HG02852 (cell line): ENCODE results near the gene PRDX5.

Experiments used
- ATAC-seq: cut with Tn5 transposase; IDR thresholded peaks from one replicate; pipeline ENCODE4 v1.9.1; 2021; ENCODE audit warnings: mild to moderate bottlenecking, moderate library complexity; ENCODE audit not compliant: unreplicated experiment

Gene PRDX5

DNA sequence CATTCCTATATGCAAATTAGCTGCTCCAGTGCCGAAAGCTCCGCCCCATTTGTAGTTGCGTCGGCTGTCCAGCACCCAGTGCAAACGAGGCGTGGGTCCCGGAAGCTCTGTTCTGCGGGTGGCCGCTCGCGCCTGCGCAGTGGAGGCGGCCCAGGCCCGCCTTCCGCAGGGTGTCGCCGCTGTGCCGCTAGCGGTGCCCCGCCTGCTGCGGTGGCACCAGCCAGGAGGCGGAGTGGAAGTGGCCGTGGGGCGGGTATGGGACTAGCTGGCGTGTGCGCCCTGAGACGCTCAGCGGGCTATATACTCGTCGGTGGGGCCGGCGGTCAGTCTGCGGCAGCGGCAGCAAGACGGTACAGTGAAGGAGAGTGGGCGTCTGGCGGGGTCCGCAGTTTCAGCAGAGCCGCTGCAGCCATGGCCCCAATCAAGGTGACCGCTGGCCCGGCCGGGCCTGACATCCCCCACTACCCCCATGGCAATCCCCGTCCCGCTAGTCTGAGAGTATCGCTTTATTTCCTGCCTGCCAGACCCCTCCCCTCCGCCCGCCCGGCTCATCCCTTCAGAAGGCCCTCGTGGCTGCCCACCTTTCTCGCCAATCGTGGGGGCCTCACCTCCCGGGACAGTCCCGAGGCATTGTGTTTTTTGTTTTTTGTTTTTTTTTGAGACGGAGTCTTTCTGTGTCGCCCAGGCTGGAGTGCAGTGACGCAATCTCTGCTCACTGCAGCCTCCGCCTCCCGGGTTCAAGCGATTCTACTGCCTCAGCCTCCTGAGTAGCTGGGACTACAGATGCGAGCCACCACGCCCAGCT is at the start of gene PRDX5:
PRDX5 (plus strand) TSS at position 161 of the 805 bp plus-strand sequence; CDS start at position 256, 95 bp downstream.
- ATAC-seq = peak; percentile 74

DNA sequence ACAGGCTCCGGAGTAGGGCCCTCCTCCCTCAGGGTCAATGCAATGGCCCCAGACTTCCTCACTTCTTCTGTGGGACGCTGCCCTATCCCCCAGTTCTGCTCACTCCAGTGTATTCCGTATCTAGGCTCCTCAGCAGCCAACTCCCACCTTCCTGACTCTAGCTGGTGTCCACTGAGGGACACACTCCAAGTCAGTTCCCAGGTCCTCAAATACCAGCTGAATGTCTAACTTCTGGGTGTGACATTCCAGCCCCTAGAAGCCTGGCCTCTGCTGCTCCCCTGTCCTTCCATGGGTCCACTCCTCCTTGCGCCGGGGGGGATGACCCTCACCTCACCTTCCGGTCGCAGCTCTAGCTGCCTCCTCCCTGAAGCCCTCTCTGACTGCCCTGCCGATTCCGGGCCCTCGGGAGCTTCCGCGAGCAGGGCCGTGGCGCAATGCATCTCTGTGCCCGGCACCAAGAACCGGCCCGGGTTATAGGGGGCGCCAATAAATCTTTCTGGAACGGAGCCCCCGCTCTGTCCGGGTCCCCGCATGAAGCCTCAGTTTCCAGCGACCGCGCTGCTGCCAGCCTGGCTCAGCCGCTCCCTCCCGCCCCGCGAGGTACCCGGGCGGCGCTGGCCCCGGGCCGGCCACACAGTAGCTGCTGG is 48.9 kb upstream of the PRDX5 start:
- ATAC-seq = peak; percentile 8

DNA sequence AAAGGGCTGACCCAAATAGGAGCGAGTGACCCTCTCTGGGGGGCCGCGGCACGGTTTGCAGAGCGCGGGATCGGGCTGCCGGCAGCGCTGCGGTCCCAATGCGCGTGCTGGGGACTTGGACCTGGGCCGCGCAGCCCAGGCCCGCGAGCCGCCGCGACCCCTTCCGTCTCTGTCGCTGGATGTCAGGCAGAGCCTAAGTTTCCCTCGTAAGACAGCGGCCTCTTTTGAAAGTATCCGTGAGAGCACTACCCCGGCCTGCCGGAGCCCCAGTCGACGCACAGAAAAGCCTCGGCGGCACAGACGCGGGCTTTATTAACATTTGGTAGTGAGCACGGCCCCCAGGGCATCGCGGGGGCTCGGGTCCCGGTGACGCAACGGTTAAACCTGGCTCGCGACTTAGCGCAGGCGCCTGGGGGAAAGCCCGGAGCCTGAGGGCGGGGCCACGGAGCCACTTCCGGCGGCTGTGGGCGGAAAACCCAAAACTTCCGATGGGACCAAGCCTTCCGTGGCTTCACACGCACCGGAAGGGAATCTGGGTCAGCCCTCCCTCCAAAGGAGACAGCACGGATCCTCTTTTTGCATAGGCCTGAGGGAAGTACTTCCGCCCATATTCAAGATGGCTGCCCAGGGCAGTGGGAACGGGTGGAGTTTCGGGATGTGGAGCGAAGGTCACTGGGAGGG is 48.2 kb upstream of the PRDX5 start:
- peak; percentile 75 for ATAC-seq

DNA sequence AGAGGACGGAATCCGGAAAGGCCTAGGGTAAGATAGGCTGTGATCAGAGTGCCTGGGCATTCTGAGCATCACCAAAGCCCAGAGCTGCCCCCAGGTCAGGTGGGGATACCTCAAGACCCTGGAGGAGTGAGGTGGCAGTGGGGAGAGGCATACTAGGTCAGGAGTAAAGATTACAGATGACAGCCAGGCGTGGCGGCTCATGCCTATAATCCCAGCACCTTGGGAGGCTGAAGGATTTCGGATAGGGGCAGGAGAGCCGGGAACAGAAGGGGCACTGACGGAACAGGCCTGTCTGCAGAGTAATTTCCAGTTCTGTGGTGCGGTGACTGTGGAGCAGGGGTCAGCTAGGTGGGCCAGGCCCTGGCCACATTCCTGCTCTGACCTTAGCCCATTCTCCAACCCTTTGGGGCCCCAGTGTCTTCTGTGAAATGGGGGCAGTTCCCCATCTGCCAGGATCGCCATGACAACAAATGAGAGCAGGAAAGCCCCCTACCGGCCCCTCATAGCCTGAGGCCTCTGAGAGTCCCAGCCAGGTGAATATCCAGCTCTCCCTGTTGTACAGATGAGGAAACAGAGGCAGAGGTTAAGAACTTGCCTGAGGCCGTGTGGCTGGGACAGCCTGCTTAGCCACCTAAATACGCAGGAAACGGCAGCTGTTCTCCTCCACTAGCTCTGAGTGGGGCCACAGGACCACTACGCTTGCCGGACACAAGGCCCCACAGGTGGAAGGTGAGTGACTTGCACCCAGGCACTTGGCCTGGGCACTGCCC is 42.7 kb upstream of the PRDX5 start:
- ATAC-seq = no peak

DNA sequence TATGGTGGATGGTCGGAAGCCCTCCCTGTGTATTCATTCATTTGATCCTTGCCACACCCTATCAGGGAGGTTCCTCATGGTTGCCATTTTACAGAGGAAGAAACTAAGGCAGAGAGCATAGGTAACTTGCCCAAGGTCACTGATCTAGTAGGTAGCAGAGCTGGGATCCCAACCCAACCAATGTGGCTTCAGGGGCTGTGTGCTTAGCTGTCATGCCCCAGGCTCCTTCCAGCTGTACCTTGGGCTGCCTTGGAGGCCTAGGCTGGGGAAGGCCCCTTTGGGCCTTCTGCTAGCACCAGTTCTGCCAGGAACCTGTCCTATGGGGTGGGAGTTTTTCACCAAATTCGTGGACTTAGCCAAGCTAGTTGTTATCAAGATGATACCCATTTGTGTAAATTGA is 42.1 kb upstream of the PRDX5 start:
- ATAC-seq = no peak

DNA sequence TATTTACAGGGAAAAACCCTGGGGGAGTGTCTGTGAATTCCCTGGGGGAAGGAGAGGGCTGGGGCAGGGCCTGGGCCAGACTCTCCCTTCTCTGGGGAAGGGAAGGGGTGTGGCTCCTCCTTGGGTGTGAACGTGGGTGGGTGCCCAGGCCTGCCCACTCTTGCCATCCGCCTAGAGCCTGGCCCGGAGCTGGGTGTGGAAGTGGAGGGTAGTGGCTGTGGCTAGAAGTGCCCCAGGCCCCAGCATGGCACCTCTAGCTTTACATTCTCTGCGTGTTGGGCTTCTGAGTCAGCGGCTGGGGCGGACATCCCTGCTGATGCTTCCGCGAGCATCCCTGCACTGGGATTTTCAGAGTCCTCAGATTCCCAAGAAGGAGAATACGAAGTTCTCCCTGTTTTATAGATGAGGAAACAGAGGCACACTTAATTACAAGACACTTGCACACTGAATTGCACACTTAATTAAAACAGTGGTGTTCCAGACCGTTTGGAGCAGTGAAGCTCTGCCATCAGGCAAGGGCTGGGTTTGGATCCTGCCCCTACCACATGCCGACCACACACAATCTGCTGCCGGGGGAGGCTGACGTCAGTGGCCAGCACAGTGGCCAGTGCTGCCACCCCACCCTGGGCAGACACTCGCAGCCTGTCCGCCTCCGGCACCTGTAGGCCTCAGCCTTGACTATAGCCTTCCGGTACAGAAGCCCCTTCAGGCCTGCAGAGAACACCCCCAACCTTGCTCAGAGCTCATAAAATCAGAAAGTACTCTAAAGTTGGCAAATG is 41.1 kb upstream of the PRDX5 start:
- no peak for ATAC-seq

DNA sequence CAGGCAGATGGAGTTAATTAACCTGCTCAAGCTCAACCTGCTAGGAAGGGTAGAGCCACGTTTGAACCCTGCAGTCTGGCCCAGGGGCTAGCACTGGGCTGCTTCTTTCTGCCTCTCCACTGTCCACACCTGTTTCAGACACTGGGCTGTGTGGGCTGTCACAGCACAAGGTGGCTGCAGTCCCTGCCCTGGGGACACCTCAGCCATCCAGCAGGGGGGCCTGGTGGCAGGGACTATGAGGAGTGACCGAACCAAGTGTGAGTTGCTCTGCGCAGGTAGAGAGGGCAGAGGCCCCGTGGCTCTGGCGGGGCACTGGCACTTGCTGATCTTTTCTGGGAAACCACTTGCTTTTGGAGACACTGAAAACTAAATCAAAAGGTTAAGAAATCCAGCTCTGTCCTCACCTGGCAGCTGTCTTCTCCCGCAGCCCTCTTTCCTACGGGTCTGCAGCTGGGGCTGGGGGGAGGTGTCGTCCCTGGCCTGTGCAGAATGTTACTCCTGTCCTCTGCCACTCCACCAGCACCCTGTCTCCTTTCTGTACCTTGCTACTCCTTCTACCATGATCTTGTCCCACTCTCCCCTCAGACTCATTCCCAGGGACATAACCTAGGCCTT is 39.2 kb upstream of the PRDX5 start:
- ATAC-seq = no peak

DNA sequence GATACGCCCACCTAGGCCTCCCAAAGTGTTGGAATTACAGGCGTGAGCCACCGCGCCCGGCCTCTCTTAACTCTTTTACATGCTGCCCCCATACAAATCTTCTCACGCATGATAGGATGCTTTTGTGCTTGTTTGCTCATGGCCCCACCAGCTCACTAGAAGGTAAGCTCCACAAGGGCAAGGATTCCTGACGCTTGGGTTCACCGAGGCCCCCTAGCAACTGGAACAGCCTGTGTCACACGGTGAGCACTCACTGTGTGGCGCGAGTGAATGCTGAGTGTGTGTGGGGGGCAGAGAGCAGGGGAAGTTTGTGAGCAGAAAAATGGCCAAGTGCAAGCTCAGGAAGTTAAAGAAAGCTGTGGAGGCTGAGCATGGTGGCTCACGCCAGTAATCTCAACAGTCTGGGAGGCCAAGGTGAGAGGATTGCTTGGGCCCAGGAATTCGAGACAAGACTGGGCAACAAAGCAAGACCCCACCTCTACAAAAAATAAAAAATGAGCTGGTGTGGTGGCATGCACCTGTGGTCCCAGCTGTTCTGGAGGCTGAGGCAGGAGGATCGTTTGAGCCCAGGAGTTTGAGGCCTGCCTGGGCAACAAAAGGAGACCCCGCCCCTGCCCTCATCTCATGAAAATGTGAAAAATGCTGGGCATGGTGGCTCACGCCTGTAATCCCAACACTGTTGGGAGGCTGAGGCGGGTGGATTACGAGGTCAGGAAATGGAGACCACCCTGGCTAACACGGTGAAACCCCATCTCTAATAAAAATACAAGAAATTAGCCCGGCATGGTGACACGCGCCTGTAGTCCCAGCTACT is 35.8 kb upstream of the PRDX5 start:
- no peak for ATAC-seq

DNA sequence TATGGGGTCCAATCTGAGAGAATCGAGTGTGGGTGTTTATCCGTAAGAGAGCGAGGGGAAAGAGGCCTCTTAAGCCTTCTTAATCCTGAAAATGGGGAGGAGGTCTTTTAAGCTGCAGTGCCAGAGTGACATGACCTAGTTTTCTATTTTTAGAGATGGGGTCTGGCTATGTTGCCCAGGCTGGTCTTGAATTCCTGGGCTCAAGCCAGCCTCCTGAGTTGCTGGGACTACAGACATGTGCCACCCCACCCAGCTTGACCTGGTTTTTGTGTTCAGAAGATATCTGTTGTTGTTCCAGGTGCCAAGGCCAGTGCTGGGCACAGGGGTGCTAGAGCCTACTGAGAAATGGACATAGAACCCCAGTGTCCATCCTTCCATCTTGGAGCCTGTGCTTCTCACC is 34.8 kb upstream of the PRDX5 start:
- ATAC-seq = no peak

DNA sequence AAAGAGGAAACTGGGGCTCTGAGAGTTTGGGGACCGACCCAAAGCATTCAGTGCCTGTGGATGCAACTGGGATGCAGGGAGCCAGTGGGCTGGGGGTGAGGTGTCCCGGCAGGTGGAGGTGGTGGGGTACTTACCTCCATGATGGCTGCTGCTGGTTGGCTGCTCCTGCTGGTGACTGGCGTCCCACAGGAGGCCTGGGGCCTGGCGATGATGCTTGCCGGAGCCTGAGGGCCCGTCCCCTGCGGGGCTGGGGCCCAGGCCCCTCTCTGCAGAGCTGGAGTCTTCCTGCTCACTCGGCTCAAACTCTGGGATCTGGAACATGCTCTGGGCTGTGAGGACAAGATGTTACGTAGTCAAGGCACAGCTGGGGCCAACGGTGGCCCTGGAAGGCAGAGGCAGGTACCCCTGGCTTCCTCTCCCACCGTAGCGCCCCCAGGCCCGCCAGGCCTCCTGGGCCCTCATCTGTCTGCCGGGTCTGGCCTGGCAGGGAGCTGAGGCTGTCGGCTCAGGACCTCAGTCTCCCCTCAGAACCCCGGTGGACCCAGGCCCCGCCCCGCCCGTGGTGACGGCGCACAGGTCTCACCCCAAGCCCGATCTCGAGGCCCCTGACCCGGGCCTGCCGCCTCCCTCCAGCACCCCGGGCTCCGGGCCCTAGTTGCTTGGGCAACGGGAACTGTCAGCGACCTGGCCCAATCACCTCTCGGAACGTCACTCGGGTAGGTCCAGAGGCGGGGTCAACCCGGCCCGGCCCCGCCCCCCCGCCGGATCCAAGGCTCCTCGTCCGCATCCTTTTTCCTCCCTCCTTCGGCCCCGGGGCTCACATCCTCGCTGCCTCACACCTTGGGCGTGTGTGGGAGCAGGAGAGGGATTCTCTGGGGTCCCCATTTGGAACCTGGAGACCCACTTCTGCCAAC is 33.6 kb upstream of the PRDX5 start, which contains the start of gene BAD:
BAD (minus strand) TSS at position 618 of the 914 bp plus-strand sequence; CDS start at position 321, 297 bp downstream.
- peak; percentile 77 for ATAC-seq

DNA sequence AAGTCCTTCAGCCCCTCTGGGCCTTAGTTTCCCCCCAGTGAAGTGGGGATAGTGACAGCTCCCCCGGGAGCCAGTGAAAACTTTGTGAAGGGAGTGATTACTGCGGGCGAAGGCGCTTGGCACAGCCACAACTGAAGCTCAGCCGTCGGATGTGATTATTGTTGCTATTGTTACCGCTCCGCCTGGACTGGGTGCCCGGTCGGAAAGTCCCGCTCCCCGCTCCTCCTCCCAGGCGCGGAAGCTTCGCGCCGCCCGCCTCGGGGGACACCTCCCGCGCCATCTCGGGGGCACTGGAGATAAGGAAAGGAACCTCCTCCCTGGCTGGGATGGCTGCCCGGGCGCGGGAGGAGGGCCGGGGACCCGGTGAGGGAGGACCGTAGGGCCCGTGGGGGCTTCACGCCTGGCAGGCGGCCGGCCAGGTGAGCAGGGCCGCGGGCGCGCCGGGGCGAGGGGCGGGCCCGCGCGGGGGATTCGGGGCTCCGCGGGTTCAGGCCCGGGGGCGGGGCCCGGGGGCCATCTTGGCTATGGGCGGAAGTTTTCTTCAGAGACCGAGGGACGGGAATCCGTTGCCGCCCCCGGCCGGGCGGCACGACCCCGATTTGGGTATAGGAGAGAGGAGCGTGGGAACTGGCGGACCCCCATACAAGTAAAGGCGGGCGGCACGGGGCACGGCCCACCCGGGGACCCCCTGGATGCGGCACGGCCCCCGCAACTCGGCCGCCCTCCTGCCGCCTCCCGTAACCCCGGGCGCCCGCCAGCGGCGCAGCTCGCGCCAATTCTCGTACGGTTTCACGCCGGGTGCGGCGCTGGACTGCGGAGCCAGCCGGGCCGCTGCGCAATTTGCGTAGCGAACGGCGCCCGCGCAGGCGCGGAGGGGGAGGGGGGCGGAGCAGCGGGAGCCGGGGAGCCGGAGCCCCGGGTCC is 32.7 kb upstream of the PRDX5 start, which contains the start of gene GPR137:
GPR137 (plus strand) TSS at position 887 of the 923 bp plus-strand sequence. CDS start 677 bp downstream, outside the sequence.
- ATAC-seq = peak; percentile 61

DNA sequence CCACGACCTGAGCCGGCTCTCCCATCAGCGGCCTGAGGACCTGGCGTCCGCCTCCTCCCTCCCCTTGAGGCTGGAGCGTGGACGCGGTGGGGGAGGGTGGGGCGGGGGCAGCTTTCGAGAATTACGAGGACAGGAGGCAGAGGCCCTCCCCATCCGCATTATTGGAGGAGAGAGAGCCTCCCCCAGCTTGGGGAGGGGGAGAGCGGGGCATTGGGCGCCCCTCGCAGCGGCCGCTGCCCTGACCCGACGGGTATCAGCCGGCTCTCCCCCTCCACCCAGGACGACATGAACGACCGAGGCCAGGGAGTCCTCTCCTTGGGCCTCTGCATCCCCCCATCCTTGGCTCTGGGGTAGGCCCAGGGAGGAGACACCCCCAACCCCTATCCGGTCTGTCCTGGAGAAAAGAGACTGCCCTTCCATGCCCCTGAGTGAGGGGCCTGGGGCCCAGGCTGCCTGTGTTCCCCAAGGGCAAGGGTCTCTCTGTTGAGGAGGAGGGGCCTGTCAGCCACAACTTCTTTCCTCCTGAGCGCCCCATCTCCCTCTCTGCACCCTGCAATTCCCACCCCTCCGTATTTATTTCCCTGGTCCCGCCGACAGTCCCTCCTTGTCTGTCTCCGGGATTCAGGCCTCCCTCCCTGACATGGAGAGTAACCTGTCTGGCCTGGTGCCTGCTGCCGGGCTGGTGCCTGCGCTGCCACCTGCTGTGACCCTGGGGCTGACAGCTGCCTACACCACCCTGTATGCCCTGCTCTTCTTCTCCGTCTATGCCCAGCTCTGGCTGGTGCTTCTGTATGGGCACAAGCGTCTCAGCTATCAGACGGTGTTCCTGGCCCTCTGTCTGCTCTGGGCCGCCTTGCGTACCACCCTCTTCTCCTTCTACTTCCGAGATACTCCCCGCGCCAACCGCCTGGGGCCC is 31.8 kb upstream of the PRDX5 start:
- ATAC-seq = no peak

DNA sequence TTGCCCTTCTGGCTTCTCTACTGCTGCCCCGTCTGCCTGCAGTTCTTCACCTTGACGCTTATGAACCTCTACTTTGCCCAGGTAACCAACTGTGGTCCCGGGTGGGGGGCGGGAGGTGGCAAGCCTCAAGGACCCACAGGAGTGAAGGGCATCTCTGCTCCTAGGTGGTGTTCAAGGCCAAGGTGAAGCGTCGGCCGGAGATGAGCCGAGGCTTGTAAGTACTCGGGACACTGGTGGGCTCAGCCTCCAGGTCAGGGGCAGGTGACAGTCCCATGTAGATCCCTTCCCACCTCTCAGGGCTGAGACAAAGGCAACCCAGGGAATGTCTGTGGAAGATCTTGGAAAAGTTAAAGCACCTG is 31.1 kb upstream of the PRDX5 start:
- ATAC-seq = no peak

DNA sequence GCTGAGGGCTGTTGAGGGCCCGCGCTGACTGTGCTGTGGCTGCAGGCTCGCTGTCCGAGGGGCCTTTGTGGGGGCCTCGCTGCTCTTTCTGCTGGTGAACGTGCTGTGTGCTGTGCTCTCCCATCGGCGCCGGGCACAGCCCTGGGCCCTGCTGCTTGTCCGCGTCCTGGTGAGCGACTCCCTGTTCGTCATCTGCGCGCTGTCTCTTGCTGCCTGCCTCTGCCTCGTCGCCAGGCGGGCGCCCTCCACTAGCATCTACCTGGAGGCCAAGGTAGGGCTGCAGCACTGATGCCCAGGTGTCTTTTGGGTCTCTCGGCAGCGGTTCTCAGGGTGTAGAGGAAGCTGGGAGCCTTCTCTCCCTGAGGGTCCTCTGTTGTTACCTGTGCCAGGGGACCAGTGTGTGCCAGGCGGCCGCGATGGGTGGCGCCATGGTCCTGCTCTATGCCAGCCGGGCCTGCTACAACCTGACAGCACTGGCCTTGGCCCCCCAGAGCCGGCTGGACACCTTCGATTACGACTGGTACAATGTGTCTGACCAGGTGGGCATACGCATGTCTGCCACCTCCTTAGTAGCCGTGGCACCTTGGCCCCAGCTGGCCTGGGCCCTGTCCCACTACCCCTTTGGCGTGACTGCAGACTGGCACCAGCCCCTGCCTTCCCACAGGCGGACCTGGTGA is 30.1 kb upstream of the PRDX5 start:
- ATAC-seq = no peak

DNA sequence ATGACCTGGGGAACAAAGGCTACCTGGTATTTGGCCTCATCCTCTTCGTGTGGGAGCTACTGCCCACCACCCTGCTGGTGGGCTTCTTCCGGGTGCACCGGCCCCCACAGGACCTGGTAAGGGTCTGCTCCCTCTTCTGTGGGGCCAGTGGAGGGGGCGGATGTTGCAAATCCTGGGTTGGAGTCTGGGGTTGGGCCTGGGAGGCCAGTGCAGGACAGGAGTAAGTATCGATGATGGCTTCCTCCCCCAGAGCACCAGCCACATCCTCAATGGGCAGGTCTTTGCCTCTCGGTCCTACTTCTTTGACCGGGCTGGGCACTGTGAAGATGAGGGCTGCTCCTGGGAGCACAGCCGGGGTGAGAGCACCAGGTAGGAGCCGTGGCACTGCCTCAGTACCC is 29.6 kb upstream of the PRDX5 start:
- no peak for ATAC-seq
